NCI-H69 (cell line): Measurements from ENCODE around the gene TENT4A.

ENCODE experiments used
- DNase-seq: peaks from one replicate; lab custom pipeline; 2025; lab: John Stamatoyannopoulos, UW

TENT4A gene

GRCh38 chr5:6773342-6774035 is 60.3 kb downstream of the TENT4A start:
- peak; percentile 96 for DNase-seq

GRCh38 chr5:6774207-6774606 is 61.0 kb downstream of the TENT4A start:
- peak; percentile 35 for DNase-seq

GRCh38 chr5:6774721-6775204 is 61.5 kb downstream of the TENT4A start:
- DNase-seq, result peak; percentile 35

- DNase-seq, result no peak
Measured at GRCh38 chr5:6775571-6775970, 62.3 kb downstream of the TENT4A start.

GRCh38 chr5:6780802-6781391 is 67.7 kb downstream of the TENT4A start:
- DNase-seq, result peak; percentile 66

- DNase-seq, result no peak
Measured at GRCh38 chr5:6781716-6782115, 68.5 kb downstream of the TENT4A start.

- DNase-seq, result no peak
Measured at GRCh38 chr5:6783787-6784186, 70.6 kb downstream of the TENT4A start.

- no peak for DNase-seq
Measured at GRCh38 chr5:6784481-6784880, 71.2 kb downstream of the TENT4A start.

GRCh38 chr5:6785161-6785860 is 72.1 kb downstream of the TENT4A start:
- no peak for DNase-seq

GRCh38 chr5:6785861-6786180 is 72.6 kb downstream of the TENT4A start:
- no peak for DNase-seq

GRCh38 chr5:6786786-6787495 is 73.7 kb downstream of the TENT4A start:
- no peak for DNase-seq

- no peak for DNase-seq
Measured at GRCh38 chr5:6787941-6788340, 74.7 kb downstream of the TENT4A start.

- DNase-seq, result no peak
Measured at GRCh38 chr5:6788439-6788838, 75.2 kb downstream of the TENT4A start.

- no peak for DNase-seq
Measured at GRCh38 chr5:6788956-6789649, 75.9 kb downstream of the TENT4A start.

GRCh38 chr5:6790346-6790865 is 77.2 kb downstream of the TENT4A start:
- no peak for DNase-seq

GRCh38 chr5:6791031-6791430 is 77.8 kb downstream of the TENT4A start:
- DNase-seq, result peak; percentile 87

GRCh38 chr5:6792376-6792775 is 79.1 kb downstream of the TENT4A start:
- DNase-seq, result no peak

- peak; percentile 65 for DNase-seq
Measured at GRCh38 chr5:6792911-6793471, 79.8 kb downstream of the TENT4A start.

- no peak for DNase-seq
Measured at GRCh38 chr5:6801236-6801635, 88.0 kb downstream of the TENT4A start.

- DNase-seq, result no peak
Measured at GRCh38 chr5:6803981-6804550, 90.8 kb downstream of the TENT4A start.
